HepG2 (cell line): ENCODE measurements around the gene SPSB2. TPM values are rescaled to one million over a fixed set of nuclear protein-coding genes. Genes with fewer than 3 reads are reported as not detected.

Source experiments
- ATAC-seq: fragments of 200-7000 bp; cut with Tn5 transposase; 3 replicates; pipeline ENCODE4 v1.9.1; 2020; ENCODE audit warnings: mild to moderate bottlenecking, moderate library complexity
- BruUV-seq: library from RNA; stranded (reverse); fragments of 400-500 nt; replicated peaks from 2 replicates; lab custom pipeline; 2021; lab: Mats Ljungman, UMichigan
- CTCF ChIA-PET: fragments of 300-600 bp; formaldehyde crosslinking; extraction: SDS; loops from one replicate; lab custom pipeline; 2021; ENCODE audit warnings: low total read pairs, inconsistent platforms, low intra/inter-chr PET ratio; lab: Yijun Ruan, JAX
- POLR2A ChIA-PET: fragments of 350-600 bp; sonication (Branson Sonifier 250); formaldehyde crosslinking; loops from one replicate; lab custom pipeline; 2020; ENCODE audit warnings: antibody characterized with exemption, inconsistent platforms; lab: Yijun Ruan, JAX
- DNase-seq: peaks from one replicate; pipeline ENCODE4 v3.0.0-alpha.2; 2015; ENCODE audit warnings: low spot score
- FAIRE-seq: peaks from 3 replicates; lab custom pipeline; 2011; peaks lifted over from hg19 to GRCh38; lab: Jason Lieb, UNC
- H2AFZ ChIP-seq: one replicate; pipeline ENCODE4 v1.6.1; 2011; ENCODE audit warnings: low read length, inconsistent platforms
- H3K27ac ChIP-seq: fragments of 300-600 bp; 3 replicates; pipeline ENCODE4 v1.8.0; 2011; ENCODE audit warnings: mixed run types, mild to moderate bottlenecking, mixed read lengths, low read length, inconsistent platforms; ENCODE audit not compliant: insufficient read depth; ENCODE audit errors: extremely low read length
- H3K27me3 ChIP-seq, 2 experiments: fragments of 200-600 bp in 1 of 2; 2 replicates in 1 of 2; 3 replicates in 1 of 2; pipeline versions ENCODE4 v1.6.0 to v1.8.0; 2011; ENCODE audit warnings: low read length in 2 of 2, mild to moderate bottlenecking in 2 of 2, moderate library complexity in 2 of 2, inconsistent platforms in 1 of 2; ENCODE audit not compliant: insufficient read depth in 2 of 2, control insufficient read depth in 1 of 2
- H3K36me3 ChIP-seq, 2 experiments: fragments of 200-600 bp in 1 of 2; replicated peaks in 1 of 2; 2 replicates in 1 of 2; 3 replicates in 1 of 2; pipeline versions ENCODE4 v1.5.1 to v1.8.0; 2011; ENCODE audit warnings: low read length in 2 of 2, inconsistent platforms in 1 of 2; ENCODE audit not compliant: insufficient read depth in 2 of 2, control insufficient read depth in 1 of 2
- H3K4me1 ChIP-seq: 2 replicates; pipeline ENCODE4 v1.5.1; 2012; ENCODE audit warnings: low read length, inconsistent platforms; ENCODE audit not compliant: insufficient read depth
- H3K4me2 ChIP-seq: 2 replicates; pipeline ENCODE4 v1.6.0; 2011; ENCODE audit warnings: low read depth, low read length, inconsistent platforms
- H3K4me3 ChIP-seq, 3 experiments: fragments of 200-600 bp in 1 of 3; sonication (generic), shearing (Covaris generic) in 1 of 3; replicated peaks in 1 of 3; 2 replicates each; pipeline ENCODE4 v1.5.1; 2011 to 2016; ENCODE audit warnings: low read length in 3 of 3, inconsistent platforms in 2 of 3, low read depth in 2 of 3, mild to moderate bottlenecking in 2 of 3, control low read depth in 1 of 3, mixed read lengths in 1 of 3; ENCODE audit not compliant: insufficient read depth in 1 of 3
- H3K79me2 ChIP-seq: one replicate; pipeline ENCODE4 v1.6.1; 2011; ENCODE audit warnings: low read length, inconsistent platforms; ENCODE audit not compliant: insufficient read depth
- H3K9ac ChIP-seq: 2 replicates; pipeline ENCODE4 v1.6.0; 2011; ENCODE audit warnings: mild to moderate bottlenecking, low read depth, low read length, inconsistent platforms; ENCODE audit not compliant: insufficient read depth
- H3K9me3 ChIP-seq: 2 replicates; pipeline ENCODE4 v1.5.1; 2012; ENCODE audit warnings: mild to moderate bottlenecking, low read length
- H4K20me1 ChIP-seq: 2 replicates; pipeline ENCODE4 v1.6.0; 2011; ENCODE audit warnings: inconsistent platforms, mild to moderate bottlenecking, low read length, moderate library complexity; ENCODE audit not compliant: insufficient read depth
- LCORL ChIP-seq, 2 experiments: fragments of 450-650 bp in 1 of 2; sonication (generic) in 1 of 2; formaldehyde crosslinking in 1 of 2; IDR thresholded peaks; 2 replicates each; pipeline versions ENCODE4 v1.5.0 to v1.6.1; 2017 to 2020; ENCODE audit warnings: antibody characterized with exemption in 1 of 2, missing genetic modification reagents in 1 of 2
- MBD4 ChIP-seq: IDR thresholded peaks from 2 replicates; pipeline ENCODE4 v1.6.1; 2012; ENCODE audit warnings: low read length, inconsistent platforms, borderline replicate concordance
- NR1H2 ChIP-seq: sonication (generic); formaldehyde crosslinking; IDR thresholded peaks from 2 replicates; pipeline ENCODE4 v1.8.1; 2022; ENCODE audit warnings: low read depth, missing genetic modification reagents, borderline replicate concordance
- SSRP1 ChIP-seq: IDR thresholded peaks from 2 replicates; pipeline ENCODE4 v1.6.1; 2016; ENCODE audit warnings: control low read depth
- TAF1 ChIP-seq: sonication (generic); formaldehyde crosslinking; IDR thresholded peaks from 2 replicates; pipeline ENCODE4 v1.4.0; 2020; ENCODE audit warnings: missing genetic modification reagents
- ZFP82 ChIP-seq: sonication (generic); formaldehyde crosslinking; IDR thresholded peaks from 2 replicates; pipeline ENCODE4 v1.5.1; 2020; ENCODE audit warnings: mild to moderate bottlenecking, missing genetic modification reagents, borderline replicate concordance
- ZNF101 ChIP-seq: sonication (generic); formaldehyde crosslinking; IDR thresholded peaks from 2 replicates; pipeline ENCODE4 v1.4.0; 2020; ENCODE audit warnings: mild to moderate bottlenecking, low read depth, missing genetic modification reagents, borderline replicate concordance
- ZNF274 ChIP-seq: sonication (generic); formaldehyde crosslinking; IDR thresholded peaks from 2 replicates; pipeline ENCODE4 v1.5.1; 2020; ENCODE audit warnings: mild to moderate bottlenecking, missing genetic modification reagents
- ZNF720 ChIP-seq: sonication (generic); formaldehyde crosslinking; IDR thresholded peaks from 2 replicates; pipeline ENCODE4 v1.4.0; 2020; ENCODE audit warnings: missing genetic modification reagents
- WGBS: methylation state at CpG from one replicate; pipeline ENCODE4 v1.1.6; 2017; ENCODE audit warnings: low lambda C conversion rate; 5-methylcytosine and 5-hydroxymethylcytosine counted together
- in situ Hi-C: cut with HindIII; loops from 2 replicates; pipeline ENCODE4 v1.10.0; 2017; ENCODE audit warnings: low pct_unique_long_range_greater_than_20kb; ENCODE audit not compliant: extremely low pct_ligation_motif_present
- intact Hi-C: fragments of 100-400 bp; cut with micrococcal nuclease; formaldehyde crosslinking; loops from one replicate; pipeline ENCODE4 v1.10.0; 2022; ENCODE audit not compliant: unreplicated experiment
- polyA plus RNA-seq, 8 experiments: library from polyadenylated mRNA; depleted of rRNA in 3 of 8; stranded (reverse) in 7 of 8; unstranded in 1 of 8; fragments of >200 nt; fragmentation: Illumina TruSeq in 4 of 8; extraction: Trizol in 4 of 8; gene quantifications; 2 replicates each; pipeline versions ENCODE4 v1.2.1 to v1.2.3, GENCODE V29; 2011 to 2016; ENCODE audit warnings: low read depth in 4 of 8, missing spikeins in 1 of 8, mixed read lengths in 1 of 8; ENCODE audit not compliant: insufficient read depth in 1 of 8
- total RNA-seq, 5 experiments: library from RNA; depleted of rRNA; stranded (reverse); fragments of >200 nt; fragmentation: Illumina TruSeq; extraction: Trizol; gene quantifications; 2 replicates each; pipeline ENCODE4 v1.2.3, GENCODE V29; 2016; ENCODE audit warnings: low read depth in 1 of 5
- TF ChIP-seq, protein P1 (sequence below): sonication (generic); formaldehyde crosslinking; IDR thresholded peaks from 2 replicates; pipeline ENCODE4 v1.5.0; 2020; ENCODE audit warnings: mild to moderate bottlenecking, low read depth, missing genetic modification reagents, borderline replicate concordance
- TF ChIP-seq, protein P2 (sequence below): sonication (generic); formaldehyde crosslinking; IDR thresholded peaks from 2 replicates; pipeline ENCODE4 v1.5.0; 2020; ENCODE audit warnings: mild to moderate bottlenecking, missing genetic modification reagents, moderate library complexity
- TF ChIP-seq, protein P3 (sequence below): sonication (generic); formaldehyde crosslinking; IDR thresholded peaks from 2 replicates; pipeline ENCODE4 v1.4.0; 2020; ENCODE audit warnings: missing genetic modification reagents

The SPSB2 gene
- total and polyA plus RNA-seq, 2 of the 13 experiments (the other 11 are each of a cell fraction or from before 2014, with no cell fraction given), result 2.0 to 6.2 TPM

DNA sequence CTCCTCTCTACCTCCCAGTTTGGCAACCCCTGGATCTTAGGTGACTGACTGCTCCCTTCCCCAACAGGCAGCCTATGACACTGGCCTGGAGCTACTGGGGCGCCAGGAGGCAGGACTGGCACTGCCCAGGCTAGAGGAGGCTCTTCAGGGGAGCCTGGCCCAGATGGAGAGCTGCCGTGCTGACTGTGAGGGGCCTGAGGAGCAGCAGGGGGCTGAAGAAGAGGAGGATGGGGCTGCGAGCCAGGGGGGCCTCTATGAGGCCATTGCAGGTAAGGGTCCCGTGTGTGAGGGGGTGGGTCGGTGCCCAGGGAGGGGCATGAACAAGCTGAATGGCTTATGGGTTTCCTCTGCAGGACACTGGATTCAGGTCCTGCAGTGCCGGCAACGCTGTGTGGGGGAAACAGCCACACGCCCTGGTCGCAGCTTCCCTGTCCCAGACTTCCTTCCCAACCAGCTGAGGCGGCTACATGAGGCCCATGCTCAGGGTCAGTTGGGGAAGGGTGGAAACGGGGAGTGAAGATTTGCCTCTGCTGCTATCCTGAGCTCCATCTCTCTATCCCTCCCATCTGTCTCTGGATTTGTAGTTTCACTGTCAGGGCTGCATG is 42.7 kb downstream of the SPSB2 start:
- TF ChIP-seq ZNF101 (CRISPR knock-in tag) (no peak), SSRP1 (CRISPR knock-in tag) (no peak), ZNF720 (CRISPR knock-in tag) (no peak)
- TF ChIP-seq, protein P1, sequence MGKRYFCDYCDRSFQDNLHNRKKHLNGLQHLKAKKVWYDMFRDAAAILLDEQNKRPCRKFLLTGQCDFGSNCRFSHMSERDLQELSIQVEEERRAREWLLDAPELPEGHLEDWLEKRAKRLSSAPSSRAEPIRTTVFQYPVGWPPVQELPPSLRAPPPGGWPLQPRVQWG (CRISPR knock-in tag), result no peak
- Histone ChIP-seq H3K36me3 (peaks cover 14 to 25% of the 10 kb centered on the region in 2 experiments; a peak in 4 of 5 replicates), H3K27ac (no peak overlapping the region), H3K4me1 (peaks cover 24% of the 10 kb centered on the region), H3K9ac (peak overlapping the region; percentile 97), H3K27me3 (no peaks in the 10 kb centered on the region), H3K9me3 (no peaks in the 10 kb centered on the region), H4K20me1 (no peaks in the 10 kb centered on the region), H3K4me2 (peak overlapping the region; percentile 85), H2AFZ (no peak overlapping the region), H3K79me2 (peaks cover 16% of the 10 kb centered on the region), H3K4me3 (peak overlapping the region in 1 of 3 experiments; percentile 100; a peak in 1 of 6 replicates)
- in situ Hi-C loops, result no loop called here
- BruUV-seq, result no TSS peak
- ChIA-PET POLR2A (interaction anchor here (1.0 to 4.7 kb wide), 5 partner anchors 9 to 217 kb away, joined by 3 to 20 read pairs (median 15); partner anchors contain the start of genes CDCA3, COPS7A, GPR162 and MLF2), CTCF (no interaction called here)
- intact Hi-C loops, result no loop called here
- ATAC-seq, result no peak
- WGBS, result 98% methylated on average over 8 of the region's 11 CpGs
- no peak for DNase-seq
- no peak for FAIRE-seq

DNA sequence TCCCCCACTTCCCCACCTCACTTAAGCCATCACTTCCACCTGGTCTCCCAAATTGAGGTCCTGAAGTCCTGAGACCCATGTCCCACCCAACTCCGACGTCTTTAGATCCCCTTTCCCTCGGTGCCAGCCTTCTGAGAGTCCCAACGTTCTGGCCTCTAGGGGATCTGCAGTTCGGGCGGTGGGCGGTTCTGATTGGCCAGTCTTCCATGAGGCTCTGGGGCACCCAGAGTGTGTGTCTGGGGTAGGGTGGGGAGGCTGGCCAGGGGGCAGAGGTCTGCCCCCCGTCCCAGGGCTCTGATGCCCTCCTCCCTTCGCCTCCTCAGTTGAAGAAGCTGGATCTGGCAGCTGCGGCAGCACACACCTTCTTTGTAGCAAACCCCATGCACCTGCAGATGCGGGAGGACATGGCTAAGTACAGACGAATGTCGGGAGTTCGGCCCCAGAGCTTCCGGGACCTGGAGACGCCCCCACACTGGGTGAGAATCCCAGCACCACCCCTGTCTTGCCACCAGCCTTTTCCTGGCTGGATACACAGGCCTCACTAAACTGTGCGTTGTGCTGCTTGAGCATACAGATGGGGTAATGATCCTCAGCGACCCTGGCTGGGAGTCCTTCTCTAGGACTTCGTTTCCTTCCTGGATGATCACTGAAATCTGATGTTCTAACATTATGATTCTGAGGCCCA is 43.4 kb downstream of the SPSB2 start:
- Histone ChIP-seq H3K4me2 (peak overlapping the region; percentile 85), H3K4me1 (peaks cover 24% of the 10 kb centered on the region), H3K36me3 (peaks cover 14 to 25% of the 10 kb centered on the region in 2 experiments; a peak in 4 of 5 replicates), H3K27me3 (no peaks in the 10 kb centered on the region), H3K79me2 (peaks cover 16% of the 10 kb centered on the region), H3K4me3 (peak overlapping the region; percentile 82 to 100 (median 86)), H2AFZ (no peak overlapping the region), H3K27ac (peak overlapping the region; percentile 86), H3K9me3 (no peaks in the 10 kb centered on the region), H3K9ac (peak overlapping the region; percentile 97), H4K20me1 (no peaks in the 10 kb centered on the region)
- POLR2A ChIA-PET, result interaction anchor here (1.0 to 4.7 kb wide), 7 partner anchors 8 to 216 kb away, joined by 3 to 20 read pairs (median 8); partner anchors contain the start of genes CDCA3, COPS7A, GPR162 and MLF2
- CTCF ChIA-PET, result no interaction called here
- ATAC-seq, result peak; percentile 64
- DNase-seq, result peak; percentile 66
- in situ Hi-C loops (loop anchor here (5.0 kb wide), 1 partner anchor 77 kb away; the partner anchor contains the start of gene MLF2), intact Hi-C loops (loop anchor here (1.0 to 10.0 kb wide), 2 partner anchors 94 to 215 kb away; no protein-coding TSS in a partner anchor)
- WGBS, result 29% methylated on average over 10 of the region's 19 CpGs
- BruUV-seq, result TSS peak; percentile 44
- peak; percentile 30 for FAIRE-seq
- TF ChIP-seq ZFP82, result no peak
- no peak for TF ChIP-seq ZNF274 (CRISPR knock-in tag)
- peak; percentile 14 for TF ChIP-seq TAF1 (CRISPR knock-in tag)
- TF ChIP-seq, protein P2, sequence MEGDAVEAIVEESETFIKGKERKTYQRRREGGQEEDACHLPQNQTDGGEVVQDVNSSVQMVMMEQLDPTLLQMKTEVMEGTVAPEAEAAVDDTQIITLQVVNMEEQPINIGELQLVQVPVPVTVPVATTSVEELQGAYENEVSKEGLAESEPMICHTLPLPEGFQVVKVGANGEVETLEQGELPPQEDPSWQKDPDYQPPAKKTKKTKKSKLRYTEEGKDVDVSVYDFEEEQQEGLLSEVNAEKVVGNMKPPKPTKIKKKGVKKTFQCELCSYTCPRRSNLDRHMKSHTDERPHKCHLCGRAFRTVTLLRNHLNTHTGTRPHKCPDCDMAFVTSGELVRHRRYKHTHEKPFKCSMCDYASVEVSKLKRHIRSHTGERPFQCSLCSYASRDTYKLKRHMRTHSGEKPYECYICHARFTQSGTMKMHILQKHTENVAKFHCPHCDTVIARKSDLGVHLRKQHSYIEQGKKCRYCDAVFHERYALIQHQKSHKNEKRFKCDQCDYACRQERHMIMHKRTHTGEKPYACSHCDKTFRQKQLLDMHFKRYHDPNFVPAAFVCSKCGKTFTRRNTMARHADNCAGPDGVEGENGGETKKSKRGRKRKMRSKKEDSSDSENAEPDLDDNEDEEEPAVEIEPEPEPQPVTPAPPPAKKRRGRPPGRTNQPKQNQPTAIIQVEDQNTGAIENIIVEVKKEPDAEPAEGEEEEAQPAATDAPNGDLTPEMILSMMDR (CRISPR knock-in tag), result peak; percentile 38; the same call in 1 of the 2 replicates
- TF ChIP-seq LCORL (IDR thresholded peaks at IDR 0.05), result no peak
- peak; percentile 49; the same call in 1 of the 2 replicates for TF ChIP-seq LCORL (CRISPR knock-in tag; IDR thresholded peaks at IDR 0.05)
- TF ChIP-seq, protein P3, sequence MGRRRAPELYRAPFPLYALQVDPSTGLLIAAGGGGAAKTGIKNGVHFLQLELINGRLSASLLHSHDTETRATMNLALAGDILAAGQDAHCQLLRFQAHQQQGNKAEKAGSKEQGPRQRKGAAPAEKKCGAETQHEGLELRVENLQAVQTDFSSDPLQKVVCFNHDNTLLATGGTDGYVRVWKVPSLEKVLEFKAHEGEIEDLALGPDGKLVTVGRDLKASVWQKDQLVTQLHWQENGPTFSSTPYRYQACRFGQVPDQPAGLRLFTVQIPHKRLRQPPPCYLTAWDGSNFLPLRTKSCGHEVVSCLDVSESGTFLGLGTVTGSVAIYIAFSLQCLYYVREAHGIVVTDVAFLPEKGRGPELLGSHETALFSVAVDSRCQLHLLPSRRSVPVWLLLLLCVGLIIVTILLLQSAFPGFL (CRISPR knock-in tag), result no peak
- TF ChIP-seq NR1H2 (CRISPR knock-in tag), result peak; percentile 39; the same call in 1 of the 2 replicates
- TF ChIP-seq MBD4, result no peak
